Skeletal muscle tissue (tissue), 4 donors: ENCODE data around the gene RIPK4. TPM values are rescaled to one million over a fixed set of nuclear protein-coding genes. Genes with fewer than 3 reads are reported as not detected.
"Not testable (repeated sequence)": the region's sequence is repeated elsewhere in the genome, so short reads cannot be mapped to it uniquely, and the experiment has no call there.

Experiments
- H3K27ac ChIP-seq: one replicate; pipeline ENCODE4 v1.7.0; 2013; ENCODE audit warnings: mild to moderate bottlenecking, low read depth, low read length, inconsistent platforms
- H3K27me3 ChIP-seq, 3 donors: one replicate each; pipeline ENCODE4 v1.7.0; 2013; ENCODE audit warnings: low read length in 3 of 3; ENCODE audit not compliant: control insufficient read depth in 3 of 3, insufficient read depth in 3 of 3
- H3K36me3 ChIP-seq, 3 donors: one replicate each; pipeline ENCODE4 v1.7.0; 2013; ENCODE audit warnings: low read length in 3 of 3; ENCODE audit not compliant: control insufficient read depth in 3 of 3, insufficient read depth in 3 of 3
- H3K4me1 ChIP-seq, 3 donors: one replicate each; pipeline ENCODE4 v1.7.0; 2013; ENCODE audit warnings: low read length in 3 of 3, mild to moderate bottlenecking in 3 of 3; ENCODE audit not compliant: control insufficient read depth in 3 of 3, insufficient read depth in 3 of 3
- H3K4me3 ChIP-seq, 3 donors: one replicate each; pipeline ENCODE4 v1.7.0; 2013; ENCODE audit warnings: low read length in 3 of 3
- H3K9ac ChIP-seq, 3 donors: one replicate each; pipeline ENCODE4 v1.7.0; 2013; ENCODE audit warnings: low read length in 3 of 3, mild to moderate bottlenecking in 3 of 3, moderate library complexity in 2 of 3, low read depth in 1 of 3
- H3K9me3 ChIP-seq, 3 donors: one replicate each; pipeline ENCODE4 v1.7.0; 2013; ENCODE audit warnings: low read length in 3 of 3; ENCODE audit not compliant: control insufficient read depth in 3 of 3
- total RNA-seq: library from RNA; depleted of rRNA; stranded (reverse); fragments of >200 nt; gene quantifications from one replicate; pipeline ENCODE4 v1.2.3, GENCODE V29; 2014
- donor health status: Osteomylitis.

The RIPK4 gene
- total RNA-seq, 1 donor from 2014 or later = under 0.01 TPM

DNA sequence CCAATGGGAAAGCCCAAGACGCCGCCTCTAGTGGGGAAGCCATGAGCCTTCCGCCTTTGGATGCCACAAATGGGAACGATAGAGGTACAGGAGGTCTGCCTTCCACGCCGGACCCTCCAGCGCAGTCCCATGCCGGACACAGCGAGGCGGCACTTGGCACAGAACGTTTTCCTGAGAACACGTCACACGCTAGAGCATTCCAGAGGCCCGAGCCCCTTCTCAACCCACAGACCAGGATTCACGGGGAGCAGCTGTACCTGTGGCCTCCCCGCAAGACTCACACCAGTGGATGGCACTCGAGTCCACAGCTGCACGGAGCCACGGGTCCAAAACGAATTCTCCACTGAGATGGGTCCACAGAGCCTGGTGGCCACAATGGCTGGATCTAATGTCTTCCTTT, 31.5 kb upstream of the RIPK4 start:
- Histone ChIP-seq H3K36me3 (peaks cover 11 to 31% (median 21%) of the 10 kb centered on the region in 3 donors), H3K9ac (no peak overlapping the region), H3K27ac (no peak overlapping the region), H3K9me3 (no peaks in the 10 kb centered on the region), H3K4me3 (no peak overlapping the region), H3K27me3 (peaks cover 0 to 3% (median 0%) of the 10 kb centered on the region in 3 donors), H3K4me1 (peaks cover 7 to 12% (median 8%) of the 10 kb centered on the region in 3 donors)

DNA sequence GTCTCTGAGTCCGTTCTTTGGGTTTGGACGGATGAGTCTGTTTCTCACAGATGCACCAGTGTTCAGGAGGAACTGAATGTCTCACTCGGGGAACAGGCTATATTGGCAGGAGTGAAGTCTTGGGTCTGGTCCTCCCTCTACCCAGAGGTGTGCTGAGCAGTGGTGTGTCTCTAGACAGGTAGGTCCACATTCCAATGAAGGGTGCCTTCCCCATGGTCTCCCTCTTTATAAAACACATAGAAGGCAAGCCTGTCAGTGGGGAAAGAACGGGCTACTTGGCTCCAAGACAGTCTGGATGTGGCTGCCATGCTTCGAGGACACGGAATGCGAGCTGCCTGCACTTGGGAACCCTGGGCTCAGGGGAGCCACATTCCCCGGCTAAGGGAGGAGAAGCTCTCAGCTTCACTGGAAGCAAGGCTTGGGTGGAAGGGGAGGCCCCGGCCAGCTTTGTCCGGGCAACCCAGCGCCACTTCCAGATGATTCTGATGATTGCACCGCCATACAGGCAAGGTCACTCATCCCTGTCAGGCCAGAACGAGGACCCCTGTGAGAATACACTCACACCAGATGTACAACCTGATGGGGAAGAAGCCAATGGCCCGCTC, 29.7 kb upstream of the RIPK4 start:
- H3K9ac ChIP-seq = no peak overlapping the region
- peaks cover 11 to 27% (median 21%) of the 10 kb centered on the region in 3 donors for H3K36me3 ChIP-seq
- peaks cover 0 to 3% (median 0%) of the 10 kb centered on the region in 3 donors for H3K27me3 ChIP-seq
- no peaks in the 10 kb centered on the region for H3K4me1 ChIP-seq
- H3K9me3 ChIP-seq = peaks cover 0 to 9% (median 4%) of the 10 kb centered on the region in 3 donors
- no peak overlapping the region for H3K27ac ChIP-seq
- no peak overlapping the region for H3K4me3 ChIP-seq

DNA sequence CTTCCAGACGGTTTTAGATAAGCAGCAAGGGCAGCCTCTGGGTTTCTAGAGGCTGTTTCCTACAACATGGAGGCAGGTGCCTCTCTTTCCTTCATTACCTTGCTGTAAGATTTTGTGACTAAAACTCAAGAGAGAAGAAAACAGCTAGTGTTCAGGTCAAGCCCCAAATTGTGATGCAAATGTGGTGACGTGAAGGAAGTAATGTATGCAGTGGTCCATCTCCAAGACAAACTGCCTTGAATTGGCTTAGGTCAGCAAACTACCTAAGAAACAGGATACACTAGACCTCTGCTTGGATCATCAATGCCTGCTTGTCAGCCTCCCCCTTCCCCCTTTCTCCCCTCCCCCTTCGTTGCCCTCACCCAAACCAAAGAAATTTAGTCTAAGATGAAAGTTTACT, 28.9 kb upstream of the RIPK4 start:
- Histone ChIP-seq H3K27ac (no peak overlapping the region), H3K9ac (no peak overlapping the region), H3K27me3 (peaks cover 0 to 3% (median 0%) of the 10 kb centered on the region in 3 donors), H3K4me3 (no peak overlapping the region), H3K4me1 (no peaks in the 10 kb centered on the region), H3K36me3 (peaks cover 4 to 19% (median 13%) of the 10 kb centered on the region in 3 donors), H3K9me3 (peaks cover 0 to 9% (median 4%) of the 10 kb centered on the region in 3 donors)

DNA sequence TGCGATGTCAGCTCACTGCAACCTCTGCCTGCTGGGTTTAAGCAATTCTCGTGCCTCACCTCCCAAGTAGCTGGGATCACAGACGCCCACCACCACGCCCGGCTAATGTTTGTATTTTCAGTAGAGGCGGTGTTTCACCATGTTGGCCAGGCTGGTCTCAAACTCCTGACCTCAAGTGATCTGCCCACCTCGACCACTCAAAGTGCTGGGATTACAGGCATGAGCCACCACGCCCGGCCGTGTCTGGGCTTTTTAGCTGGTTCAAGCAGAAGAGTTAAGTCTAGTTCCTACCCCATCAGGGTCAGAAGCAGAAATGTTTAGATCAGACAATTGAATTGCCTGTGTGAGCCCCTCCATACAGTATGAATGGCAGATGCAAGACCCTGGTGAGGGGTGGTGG, 27.7 kb upstream of the RIPK4 start:
- no peaks in the 10 kb centered on the region for H3K4me1 ChIP-seq
- H3K9me3 ChIP-seq = peaks cover 0 to 9% (median 4%) of the 10 kb centered on the region in 3 donors
- peaks cover 0 to 3% (median 0%) of the 10 kb centered on the region in 3 donors for H3K27me3 ChIP-seq
- H3K36me3 ChIP-seq = peaks cover 0 to 10% (median 8%) of the 10 kb centered on the region in 3 donors
- H3K27ac ChIP-seq = no peak overlapping the region
- no peak overlapping the region for H3K4me3 ChIP-seq
- no peak overlapping the region for H3K9ac ChIP-seq

DNA sequence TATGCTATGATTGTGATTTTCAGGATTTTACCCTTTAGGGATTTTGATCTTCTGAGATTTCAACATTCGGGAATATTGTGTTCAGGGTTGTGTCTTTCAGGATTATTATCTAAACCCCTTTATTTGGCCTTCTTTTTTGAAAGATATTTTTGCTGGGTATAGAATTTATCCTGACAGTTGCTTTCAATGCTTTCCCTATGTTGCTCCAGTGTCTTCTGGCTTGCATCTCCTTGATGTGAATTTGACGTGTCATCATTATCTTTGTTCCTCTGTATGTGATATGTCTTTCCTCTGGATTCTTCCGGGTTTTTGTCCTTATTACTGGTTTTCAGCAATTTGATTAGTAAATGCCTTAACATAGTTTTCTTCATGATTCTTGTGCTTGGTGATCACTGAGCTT, 25.9 kb upstream of the RIPK4 start:
- Histone ChIP-seq H3K27ac (no peak overlapping the region), H3K36me3 (no peaks in the 10 kb centered on the region), H3K9ac (no peak overlapping the region), H3K27me3 (peaks cover 0 to 3% (median 0%) of the 10 kb centered on the region in 3 donors), H3K9me3 (peaks cover 0 to 9% (median 4%) of the 10 kb centered on the region in 3 donors), H3K4me1 (no peaks in the 10 kb centered on the region), H3K4me3 (no peak overlapping the region)

DNA sequence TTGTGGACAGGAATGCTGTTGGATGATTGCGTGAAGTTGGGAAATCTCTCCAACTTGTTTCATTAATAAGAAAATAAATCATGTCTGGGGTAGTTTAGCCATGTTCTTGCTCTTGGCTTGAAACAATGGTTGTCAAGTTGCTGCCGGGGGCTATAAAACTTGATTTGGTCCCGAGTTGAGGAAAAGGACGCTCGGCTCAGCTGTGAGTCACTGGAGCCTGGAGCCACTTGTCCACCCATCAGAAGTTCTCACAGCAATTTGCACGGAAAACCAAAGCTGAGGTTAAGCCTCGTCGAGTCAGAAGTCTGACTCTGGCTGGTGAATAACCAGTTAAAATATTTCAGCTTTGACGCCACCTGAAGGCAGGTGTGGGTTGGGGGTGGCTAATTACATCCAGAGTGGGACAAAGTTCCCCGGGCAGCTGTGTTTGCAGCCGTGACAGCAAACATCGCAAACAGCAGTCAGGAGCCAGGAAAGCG, 19.7 kb upstream of the RIPK4 start:
- Histone ChIP-seq H3K9me3 (no peaks in the 10 kb centered on the region), H3K36me3 (no peaks in the 10 kb centered on the region), H3K27me3 (peaks cover 21 to 23% (median 22%) of the 10 kb centered on the region in 3 donors), H3K27ac (no peak overlapping the region), H3K4me3 (no peak overlapping the region), H3K9ac (no peak overlapping the region), H3K4me1 (no peaks in the 10 kb centered on the region)

DNA sequence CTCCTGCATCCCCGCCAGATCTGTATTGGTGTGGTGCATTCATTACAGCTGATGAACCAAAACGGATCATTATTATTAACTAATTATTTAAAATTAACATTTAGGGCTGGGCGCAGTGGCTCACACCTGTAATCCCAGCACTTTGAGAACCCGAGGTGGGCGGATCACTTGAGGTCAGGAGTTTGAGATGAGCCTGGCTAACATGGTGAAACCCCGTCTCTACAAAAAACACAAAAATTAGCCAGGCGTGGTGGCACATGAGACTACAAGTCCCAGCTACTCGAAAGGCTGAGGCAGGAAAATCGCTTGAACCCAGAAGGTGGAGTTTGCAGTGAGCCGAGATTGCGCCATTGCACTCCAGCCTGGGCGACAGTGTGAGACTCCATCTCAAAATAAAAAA, 18.4 kb upstream of the RIPK4 start:
- H3K9me3 ChIP-seq, H3K4me1 ChIP-seq, H3K27ac ChIP-seq, H3K4me3 ChIP-seq, H3K36me3 ChIP-seq, H3K9ac ChIP-seq: not testable (repeated sequence)
- peaks cover 26 to 30% (median 27%) of the 10 kb centered on the region in 3 donors for H3K27me3 ChIP-seq

DNA sequence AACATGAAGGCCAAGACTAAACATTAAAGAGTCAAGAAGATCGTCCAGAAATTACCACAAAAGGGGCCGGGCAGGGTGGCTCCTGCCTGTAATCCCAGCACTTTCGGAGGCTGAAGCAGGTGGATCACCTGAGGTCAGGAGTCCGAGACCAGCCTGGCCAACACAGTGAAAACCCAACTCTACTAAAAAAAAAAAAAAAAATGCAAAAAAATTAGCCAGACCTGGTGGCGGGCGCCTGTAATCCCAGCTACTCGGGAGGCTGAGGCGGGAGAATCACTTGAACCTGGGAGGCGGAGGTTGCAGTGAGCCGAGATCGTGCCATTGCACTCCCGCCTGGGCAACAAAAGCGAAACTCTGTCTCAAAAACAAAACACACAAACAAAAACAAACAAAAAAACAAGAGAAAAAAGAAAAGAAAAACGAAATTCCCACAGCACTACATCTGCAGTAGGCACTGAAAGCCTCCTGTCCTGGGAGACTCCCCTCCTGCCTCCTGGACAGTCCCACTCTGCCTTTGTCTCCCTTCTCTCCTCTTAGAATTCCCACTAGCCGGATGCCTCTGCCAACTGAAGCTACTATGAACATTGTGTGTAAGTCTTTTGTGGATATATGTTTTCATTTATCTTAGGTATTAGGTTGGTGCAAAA, 17.7 kb upstream of the RIPK4 start:
- Histone ChIP-seq H3K36me3 (no peaks in the 10 kb centered on the region), H3K9me3 (no peaks in the 10 kb centered on the region), H3K27me3 (peaks cover 28 to 36% (median 32%) of the 10 kb centered on the region in 3 donors), H3K4me1 (no peaks in the 10 kb centered on the region), H3K4me3 (no peak overlapping the region), H3K9ac (no peak overlapping the region), H3K27ac (no peak overlapping the region)

DNA sequence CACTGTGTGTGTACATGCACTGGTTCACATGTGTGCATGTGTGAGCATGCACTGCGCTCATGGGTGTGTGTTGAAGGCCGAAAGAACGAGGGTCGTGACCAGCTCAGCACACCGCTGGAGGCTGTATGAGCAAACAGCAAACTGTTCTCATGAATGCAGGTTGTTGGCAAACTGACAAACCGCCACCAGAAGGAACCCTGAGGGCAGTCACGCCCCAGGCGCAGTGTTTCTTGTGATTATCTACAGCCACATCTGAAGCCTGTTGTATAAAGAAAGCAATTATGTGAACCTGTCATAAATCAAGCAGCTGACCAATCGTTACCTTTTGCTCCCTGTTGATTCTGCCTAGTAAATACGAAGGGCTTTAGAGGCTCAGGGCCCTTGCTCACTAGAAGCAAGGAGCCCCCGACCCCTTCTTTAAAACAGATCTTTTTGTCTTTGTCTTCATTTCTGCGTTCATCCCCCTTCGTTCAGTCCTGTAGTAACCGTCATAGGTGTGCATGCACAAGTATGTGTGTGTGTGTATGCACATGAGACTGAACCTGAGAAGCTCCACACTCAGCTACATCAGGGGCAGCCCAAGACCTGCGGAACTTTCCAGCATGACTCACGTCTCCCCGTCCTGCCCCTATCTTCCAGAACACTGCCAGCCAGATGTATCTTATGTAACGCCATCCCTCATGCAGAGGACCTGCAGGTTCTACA, 16.8 kb upstream of the RIPK4 start:
- no peak overlapping the region for H3K9ac ChIP-seq
- H3K27me3 ChIP-seq = peaks cover 35 to 43% (median 40%) of the 10 kb centered on the region in 3 donors

DNA sequence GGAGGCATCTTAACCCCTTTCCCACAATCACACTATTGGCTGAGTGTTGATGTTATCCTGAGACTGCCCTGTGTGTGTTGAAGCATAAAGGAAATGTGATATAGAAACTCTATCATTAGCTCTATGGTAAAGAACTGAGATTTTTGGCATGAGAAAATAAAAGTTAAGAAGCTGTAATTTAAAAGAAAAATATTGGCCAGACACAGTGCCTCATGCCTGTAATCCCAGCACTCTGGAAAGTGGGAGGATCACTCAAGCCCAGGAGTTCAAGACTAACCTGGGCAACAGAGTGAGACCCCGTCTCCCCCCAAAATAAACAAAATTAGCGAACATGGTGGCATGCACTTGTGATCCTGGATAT, 14.2 kb upstream of the RIPK4 start:
- no peaks in the 10 kb centered on the region for H3K9me3 ChIP-seq

More for the DNA sequence above, 16.8 kb upstream of the RIPK4 start:
- H3K4me1 ChIP-seq = no peaks in the 10 kb centered on the region
- H3K36me3 ChIP-seq = no peaks in the 10 kb centered on the region
- H3K4me3 ChIP-seq = no peak overlapping the region
- H3K9me3 ChIP-seq = no peaks in the 10 kb centered on the region
- no peak overlapping the region for H3K27ac ChIP-seq

More for the DNA sequence above, 14.2 kb upstream of the RIPK4 start:
- Histone ChIP-seq H3K36me3 (no peaks in the 10 kb centered on the region), H3K27me3 (peaks cover 40 to 41% (median 40%) of the 10 kb centered on the region in 3 donors), H3K4me1 (peaks cover 0 to 2% (median 0%) of the 10 kb centered on the region in 3 donors), H3K27ac (no peak overlapping the region), H3K4me3 (no peak overlapping the region), H3K9ac (no peak overlapping the region)
